WTC11 (cell line): ENCODE data around the gene INTS4. TPM values are rescaled to one million over a fixed set of nuclear protein-coding genes. Genes with fewer than 3 reads are reported as not detected.
"Not testable (repeated sequence)": the region's sequence is repeated elsewhere in the genome, so short reads cannot be mapped to it uniquely, and the experiment has no call there.

Experiments
- ATAC-seq: fragments of 200-7000 bp; cut with Tn5 transposase; 2 replicates; pipeline ENCODE4 v1.10.0; 2021; ENCODE audit warnings: mild to moderate bottlenecking, moderate library complexity
- CTCF ChIA-PET: fragments of 300-600 bp; sonication (Branson Sonifier 250); formaldehyde crosslinking; loops from one replicate; lab custom pipeline; 2021; ENCODE audit warnings: antibody characterized with exemption; lab: Charles Lee
- POLR2A ChIA-PET: fragments of 350-600 bp; sonication (Branson Sonifier 250); formaldehyde crosslinking; loops from one replicate; lab custom pipeline; 2021; ENCODE audit warnings: antibody characterized with exemption; lab: Charles Lee
- DNase-seq: peaks from one replicate; pipeline ENCODE4 v3.0.0; 2021; ENCODE audit warnings: low spot score
- H3K27ac Mint-ChIP-seq: 2 replicates; pipeline ENCODE4 v1.8.0; 2021; ENCODE audit warnings: mixed read lengths
- H3K27me3 Mint-ChIP-seq: 2 replicates; pipeline ENCODE4 v1.8.0; 2021; ENCODE audit warnings: low read depth, mild to moderate bottlenecking, moderate library complexity, mixed read lengths
- H3K36me3 Mint-ChIP-seq: 2 replicates; pipeline ENCODE4 v1.8.0; 2021; ENCODE audit warnings: mixed read lengths
- H3K4me1 Mint-ChIP-seq: 2 replicates; pipeline ENCODE4 v1.8.0; 2022; ENCODE audit warnings: mixed read lengths
- H3K4me3 Mint-ChIP-seq: 2 replicates; pipeline ENCODE4 v1.8.0; 2021; ENCODE audit warnings: mild to moderate bottlenecking, moderate library complexity, mixed read lengths
- H3K9me3 Mint-ChIP-seq: 2 replicates; pipeline ENCODE4 v1.8.0; 2021; ENCODE audit warnings: mixed read lengths
- CBFB ChIP-seq: sonication (generic); formaldehyde crosslinking; IDR thresholded peaks from 2 replicates; pipeline ENCODE4 v1.8.1; 2022; ENCODE audit warnings: mild to moderate bottlenecking, low read depth, missing genetic modification reagents
- E2F1 ChIP-seq: sonication (generic); formaldehyde crosslinking; IDR thresholded peaks from 2 replicates; pipeline ENCODE4 v1.8.0; 2022; ENCODE audit warnings: mild to moderate bottlenecking, missing genetic modification reagents
- EMX1 ChIP-seq: fragments of 250-450 bp; sonication (Bioruptor Pico); IDR thresholded peaks from 2 replicates; pipeline ENCODE4 v1.8.0; 2021; ENCODE audit warnings: mild to moderate bottlenecking
- MLX ChIP-seq: sonication (generic); formaldehyde crosslinking; IDR thresholded peaks from 2 replicates; pipeline ENCODE4 v1.8.1; 2023; ENCODE audit warnings: mild to moderate bottlenecking, missing genetic modification reagents, moderate library complexity
- MXD4 ChIP-seq: fragments of 250-450 bp; sonication (Bioruptor Pico); IDR thresholded peaks from 2 replicates; pipeline ENCODE4 v1.8.0; 2021; ENCODE audit warnings: mild to moderate bottlenecking, moderate library complexity, borderline replicate concordance
- MYBL2 ChIP-seq: sonication (generic); formaldehyde crosslinking; IDR thresholded peaks from 2 replicates; pipeline ENCODE4 v1.8.1; 2023; ENCODE audit warnings: mild to moderate bottlenecking, moderate library complexity, missing genetic modification reagents
- NR2C2 ChIP-seq: sonication (generic); formaldehyde crosslinking; IDR thresholded peaks from 2 replicates; pipeline ENCODE4 v1.8.0; 2022; ENCODE audit warnings: mild to moderate bottlenecking, missing genetic modification reagents
- OVOL2 ChIP-seq: fragments of 250-450 bp; sonication (Bioruptor Pico); IDR thresholded peaks from 2 replicates; pipeline ENCODE4 v1.9.0; 2021; ENCODE audit warnings: mild to moderate bottlenecking, borderline replicate concordance
- RORB ChIP-seq: fragments of 250-450 bp; sonication (Bioruptor Pico); IDR thresholded peaks from 2 replicates; pipeline ENCODE4 v1.9.0; 2021; ENCODE audit warnings: mild to moderate bottlenecking
- SMAD3 ChIP-seq: sonication (generic); formaldehyde crosslinking; IDR thresholded peaks from 2 replicates; pipeline ENCODE4 v1.8.0; 2022; ENCODE audit warnings: missing genetic modification reagents, mild to moderate bottlenecking, borderline replicate concordance
- TCF7 ChIP-seq: sonication (generic); formaldehyde crosslinking; IDR thresholded peaks from 2 replicates; pipeline ENCODE4 v1.8.0; 2022; ENCODE audit warnings: mild to moderate bottlenecking, low read depth, missing genetic modification reagents, moderate library complexity
- ZNF121 ChIP-seq: sonication (generic); formaldehyde crosslinking; IDR thresholded peaks from 2 replicates; pipeline ENCODE4 v1.8.0; 2023; ENCODE audit warnings: missing genetic modification reagents
- ZNF263 ChIP-seq: sonication (generic); formaldehyde crosslinking; IDR thresholded peaks from 2 replicates; pipeline ENCODE4 v1.8.1; 2022; ENCODE audit warnings: low read depth, mild to moderate bottlenecking, moderate library complexity, missing genetic modification reagents
- ZNF423 ChIP-seq: fragments of 250-450 bp; sonication (Bioruptor Pico); IDR thresholded peaks from 2 replicates; pipeline ENCODE4 v2.1.2; 2022; ENCODE audit warnings: mild to moderate bottlenecking, moderate library complexity
- total RNA-seq: library from RNA; stranded (reverse); gene quantifications from 3 replicates; pipeline ENCODE4 v1.2.3, GENCODE V29; 2021
- TF ChIP-seq, protein P1 (sequence below): sonication (generic); formaldehyde crosslinking; IDR thresholded peaks from 2 replicates; pipeline ENCODE4 v1.8.0; 2023; ENCODE audit warnings: missing genetic modification reagents, mild to moderate bottlenecking, borderline replicate concordance
- TF ChIP-seq, protein P2 (sequence below): fragments of 250-450 bp; sonication (Bioruptor Pico); IDR thresholded peaks from 2 replicates; pipeline ENCODE4 v1.9.0; 2021; ENCODE audit warnings: moderate library complexity, mild to moderate bottlenecking, inconsistent platforms, borderline replicate concordance
- TF ChIP-seq, protein P3 (sequence below): sonication (generic); formaldehyde crosslinking; IDR thresholded peaks from 2 replicates; pipeline ENCODE4 v1.8.1; 2022; ENCODE audit warnings: low read depth, missing genetic modification reagents, borderline replicate concordance
- TF ChIP-seq, protein P4 (sequence below): sonication (generic); formaldehyde crosslinking; IDR thresholded peaks from 2 replicates; pipeline ENCODE4 v1.8.1; 2023; ENCODE audit warnings: mild to moderate bottlenecking, missing genetic modification reagents
- TF ChIP-seq, protein P5 (sequence below): sonication (generic); formaldehyde crosslinking; IDR thresholded peaks from 2 replicates; pipeline ENCODE4 v1.8.1; 2023; ENCODE audit warnings: mild to moderate bottlenecking, moderate library complexity, missing genetic modification reagents

Gene INTS4
- total RNA-seq, 1 experiment from 2014 or later = 34.2 TPM

- Mint-ChIP-seq H3K27me3 (no peaks in the 10 kb centered on the region; the same call in 1 of the 2 replicates), H3K4me1 (peaks cover 9% of the 10 kb centered on the region), H3K36me3 (peaks cover 16% of the 10 kb centered on the region; the same call in 1 of the 2 replicates), H3K27ac (no peak overlapping the region), H3K9me3 (no peaks in the 10 kb centered on the region), H3K4me3 (no peak overlapping the region)
- no peak for TF ChIP-seq ZNF263 (CRISPR knock-in tag)
- TF ChIP-seq ZNF121 (CRISPR knock-in tag) = no peak
- TF ChIP-seq, protein P1, sequence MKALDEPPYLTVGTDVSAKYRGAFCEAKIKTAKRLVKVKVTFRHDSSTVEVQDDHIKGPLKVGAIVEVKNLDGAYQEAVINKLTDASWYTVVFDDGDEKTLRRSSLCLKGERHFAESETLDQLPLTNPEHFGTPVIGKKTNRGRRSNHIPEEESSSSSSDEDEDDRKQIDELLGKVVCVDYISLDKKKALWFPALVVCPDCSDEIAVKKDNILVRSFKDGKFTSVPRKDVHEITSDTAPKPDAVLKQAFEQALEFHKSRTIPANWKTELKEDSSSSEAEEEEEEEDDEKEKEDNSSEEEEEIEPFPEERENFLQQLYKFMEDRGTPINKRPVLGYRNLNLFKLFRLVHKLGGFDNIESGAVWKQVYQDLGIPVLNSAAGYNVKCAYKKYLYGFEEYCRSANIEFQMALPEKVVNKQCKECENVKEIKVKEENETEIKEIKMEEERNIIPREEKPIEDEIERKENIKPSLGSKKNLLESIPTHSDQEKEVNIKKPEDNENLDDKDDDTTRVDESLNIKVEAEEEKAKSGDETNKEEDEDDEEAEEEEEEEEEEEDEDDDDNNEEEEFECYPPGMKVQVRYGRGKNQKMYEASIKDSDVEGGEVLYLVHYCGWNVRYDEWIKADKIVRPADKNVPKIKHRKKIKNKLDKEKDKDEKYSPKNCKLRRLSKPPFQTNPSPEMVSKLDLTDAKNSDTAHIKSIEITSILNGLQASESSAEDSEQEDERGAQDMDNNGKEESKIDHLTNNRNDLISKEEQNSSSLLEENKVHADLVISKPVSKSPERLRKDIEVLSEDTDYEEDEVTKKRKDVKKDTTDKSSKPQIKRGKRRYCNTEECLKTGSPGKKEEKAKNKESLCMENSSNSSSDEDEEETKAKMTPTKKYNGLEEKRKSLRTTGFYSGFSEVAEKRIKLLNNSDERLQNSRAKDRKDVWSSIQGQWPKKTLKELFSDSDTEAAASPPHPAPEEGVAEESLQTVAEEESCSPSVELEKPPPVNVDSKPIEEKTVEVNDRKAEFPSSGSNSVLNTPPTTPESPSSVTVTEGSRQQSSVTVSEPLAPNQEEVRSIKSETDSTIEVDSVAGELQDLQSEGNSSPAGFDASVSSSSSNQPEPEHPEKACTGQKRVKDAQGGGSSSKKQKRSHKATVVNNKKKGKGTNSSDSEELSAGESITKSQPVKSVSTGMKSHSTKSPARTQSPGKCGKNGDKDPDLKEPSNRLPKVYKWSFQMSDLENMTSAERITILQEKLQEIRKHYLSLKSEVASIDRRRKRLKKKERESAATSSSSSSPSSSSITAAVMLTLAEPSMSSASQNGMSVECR (CRISPR knock-in tag) = no peak
- TF ChIP-seq MXD4 (CRISPR knock-in tag) = no peak
- TF ChIP-seq, protein P2, sequence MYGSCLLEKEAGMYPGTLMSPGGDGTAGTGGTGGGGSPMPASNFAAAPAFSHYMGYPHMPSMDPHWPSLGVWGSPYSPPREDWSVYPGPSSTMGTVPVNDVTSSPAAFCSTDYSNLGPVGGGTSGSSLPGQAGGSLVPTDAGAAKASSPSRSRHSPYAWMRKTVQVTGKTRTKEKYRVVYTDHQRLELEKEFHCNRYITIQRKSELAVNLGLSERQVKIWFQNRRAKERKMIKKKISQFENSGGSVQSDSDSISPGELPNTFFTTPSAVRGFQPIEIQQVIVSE = no peak
- TF ChIP-seq, protein P3, sequence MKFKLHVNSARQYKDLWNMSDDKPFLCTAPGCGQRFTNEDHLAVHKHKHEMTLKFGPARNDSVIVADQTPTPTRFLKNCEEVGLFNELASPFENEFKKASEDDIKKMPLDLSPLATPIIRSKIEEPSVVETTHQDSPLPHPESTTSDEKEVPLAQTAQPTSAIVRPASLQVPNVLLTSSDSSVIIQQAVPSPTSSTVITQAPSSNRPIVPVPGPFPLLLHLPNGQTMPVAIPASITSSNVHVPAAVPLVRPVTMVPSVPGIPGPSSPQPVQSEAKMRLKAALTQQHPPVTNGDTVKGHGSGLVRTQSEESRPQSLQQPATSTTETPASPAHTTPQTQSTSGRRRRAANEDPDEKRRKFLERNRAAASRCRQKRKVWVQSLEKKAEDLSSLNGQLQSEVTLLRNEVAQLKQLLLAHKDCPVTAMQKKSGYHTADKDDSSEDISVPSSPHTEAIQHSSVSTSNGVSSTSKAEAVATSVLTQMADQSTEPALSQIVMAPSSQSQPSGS (CRISPR knock-in tag) = no peak
- TF ChIP-seq NR2C2 (CRISPR knock-in tag) = no peak
- no peak for TF ChIP-seq OVOL2
- TF ChIP-seq, protein P4, sequence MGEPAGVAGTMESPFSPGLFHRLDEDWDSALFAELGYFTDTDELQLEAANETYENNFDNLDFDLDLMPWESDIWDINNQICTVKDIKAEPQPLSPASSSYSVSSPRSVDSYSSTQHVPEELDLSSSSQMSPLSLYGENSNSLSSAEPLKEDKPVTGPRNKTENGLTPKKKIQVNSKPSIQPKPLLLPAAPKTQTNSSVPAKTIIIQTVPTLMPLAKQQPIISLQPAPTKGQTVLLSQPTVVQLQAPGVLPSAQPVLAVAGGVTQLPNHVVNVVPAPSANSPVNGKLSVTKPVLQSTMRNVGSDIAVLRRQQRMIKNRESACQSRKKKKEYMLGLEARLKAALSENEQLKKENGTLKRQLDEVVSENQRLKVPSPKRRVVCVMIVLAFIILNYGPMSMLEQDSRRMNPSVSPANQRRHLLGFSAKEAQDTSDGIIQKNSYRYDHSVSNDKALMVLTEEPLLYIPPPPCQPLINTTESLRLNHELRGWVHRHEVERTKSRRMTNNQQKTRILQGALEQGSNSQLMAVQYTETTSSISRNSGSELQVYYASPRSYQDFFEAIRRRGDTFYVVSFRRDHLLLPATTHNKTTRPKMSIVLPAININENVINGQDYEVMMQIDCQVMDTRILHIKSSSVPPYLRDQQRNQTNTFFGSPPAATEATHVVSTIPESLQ (CRISPR knock-in tag) = no peak
- ChIA-PET POLR2A (no interaction called here), CTCF (no interaction called here)
- DNase-seq = no peak
- no peak for ATAC-seq
Observed at GRCh38 chr11:78015878-78016277, 21.4 kb upstream of the INTS4 start.

GRCh38 chr11:78014937-78015520 is 20.6 kb upstream of the INTS4 start:
- H3K27me3 Mint-ChIP-seq, H3K9me3 Mint-ChIP-seq, CTCF ChIA-PET, ATAC-seq, POLR2A ChIA-PET, H3K27ac Mint-ChIP-seq, H3K4me1 Mint-ChIP-seq, DNase-seq, H3K4me3 Mint-ChIP-seq: not testable (repeated sequence)
- H3K36me3 Mint-ChIP-seq = peaks cover 16% of the 10 kb centered on the region; the same call in 1 of the 2 replicates

GRCh38 chr11:78011301-78011700 is 16.8 kb upstream of the INTS4 start:
- Mint-ChIP-seq H3K36me3 (peaks cover 11% of the 10 kb centered on the region; the same call in 1 of the 2 replicates), H3K27me3 (no peaks in the 10 kb centered on the region), H3K4me3 (no peak overlapping the region), H3K4me1 (no peaks in the 10 kb centered on the region), H3K27ac (no peak overlapping the region), H3K9me3 (no peaks in the 10 kb centered on the region)
- ChIA-PET CTCF (no interaction called here), POLR2A (no interaction called here)
- DNase-seq (no peak), ATAC-seq (no peak)
- TF ChIP-seq MLX (CRISPR knock-in tag) = no peak
- TF ChIP-seq RORB (CRISPR knock-in tag) = no peak
- no peak for TF ChIP-seq E2F1
- TF ChIP-seq EMX1 = no peak
- TF ChIP-seq TCF7 = no peak
- TF ChIP-seq MYBL2 (CRISPR knock-in tag) = no peak
- TF ChIP-seq, protein P5, sequence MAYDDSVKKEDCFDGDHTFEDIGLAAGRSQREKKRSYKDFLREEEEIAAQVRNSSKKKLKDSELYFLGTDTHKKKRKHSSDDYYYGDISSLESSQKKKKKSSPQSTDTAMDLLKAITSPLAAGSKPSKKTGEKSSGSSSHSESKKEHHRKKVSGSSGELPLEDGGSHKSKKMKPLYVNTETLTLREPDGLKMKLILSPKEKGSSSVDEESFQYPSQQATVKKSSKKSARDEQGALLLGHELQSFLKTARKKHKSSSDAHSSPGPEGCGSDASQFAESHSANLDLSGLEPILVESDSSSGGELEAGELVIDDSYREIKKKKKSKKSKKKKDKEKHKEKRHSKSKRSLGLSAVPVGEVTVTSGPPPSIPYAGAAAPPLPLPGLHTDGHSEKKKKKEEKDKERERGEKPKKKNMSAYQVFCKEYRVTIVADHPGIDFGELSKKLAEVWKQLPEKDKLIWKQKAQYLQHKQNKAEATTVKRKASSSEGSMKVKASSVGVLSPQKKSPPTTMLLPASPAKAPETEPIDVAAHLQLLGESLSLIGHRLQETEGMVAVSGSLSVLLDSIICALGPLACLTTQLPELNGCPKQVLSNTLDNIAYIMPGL (CRISPR knock-in tag) = no peak
- TF ChIP-seq SMAD3 (CRISPR knock-in tag) = no peak
- TF ChIP-seq ZNF423 (CRISPR knock-in tag) = no peak
- TF ChIP-seq CBFB = no peak
